Ishikawa (cell line): ENCODE measurements around the gene IL6R.

Experiments
- CEBPB ChIP-seq: IDR thresholded peaks from 2 replicates; pipeline ENCODE4 v1.6.1; 2012
- CREB1 ChIP-seq: IDR thresholded peaks from 2 replicates; pipeline ENCODE4 v1.6.1; 2012; ENCODE audit warnings: low read depth
- EGR1 ChIP-seq: IDR thresholded peaks from 2 replicates; pipeline ENCODE4 v1.6.1; 2012
- EP300 ChIP-seq: IDR thresholded peaks from 2 replicates; pipeline ENCODE4 v1.6.1; 2012; ENCODE audit warnings: borderline replicate concordance
- FOXM1 ChIP-seq: IDR thresholded peaks from 2 replicates; pipeline ENCODE4 v1.6.1; 2012; ENCODE audit warnings: low read depth, borderline replicate concordance
- MAX ChIP-seq: IDR thresholded peaks from 2 replicates; pipeline ENCODE4 v1.6.1; 2012
- NFIC ChIP-seq: IDR thresholded peaks from 2 replicates; pipeline ENCODE4 v1.6.1; 2012
- RAD21 ChIP-seq: IDR thresholded peaks from 2 replicates; pipeline ENCODE4 v1.6.1; 2012; ENCODE audit warnings: low read depth
- REST ChIP-seq: IDR thresholded peaks from 2 replicates; pipeline ENCODE4 v1.6.1; 2012; ENCODE audit warnings: low read depth, mild to moderate bottlenecking
- TAF1 ChIP-seq: IDR thresholded peaks from 2 replicates; pipeline ENCODE4 v1.6.1; 2012; ENCODE audit warnings: low read depth, mild to moderate bottlenecking
- TCF12 ChIP-seq: IDR thresholded peaks from 2 replicates; pipeline ENCODE4 v1.6.1; 2012; ENCODE audit warnings: low read depth
- TEAD4 ChIP-seq: IDR thresholded peaks from 2 replicates; pipeline ENCODE4 v1.6.1; 2012
- USF1 ChIP-seq: IDR thresholded peaks from 2 replicates; pipeline ENCODE4 v1.6.1; 2012
- YY1 ChIP-seq: IDR thresholded peaks from 2 replicates; pipeline ENCODE4 v1.6.1; 2012; ENCODE audit warnings: low read depth
- ZBTB7A ChIP-seq: IDR thresholded peaks from 2 replicates; pipeline ENCODE4 v1.6.1; 2012; ENCODE audit warnings: low read depth

The IL6R gene

GRCh38 chr1:154460695-154461260 is 55.6 kb downstream of the IL6R start:
- no peak for TF ChIP-seq NFIC
- no peak for TF ChIP-seq ZBTB7A
- TF ChIP-seq TCF12, result no peak

GRCh38 chr1:154463512-154463990 is 58.4 kb downstream of the IL6R start:
- TF ChIP-seq ZBTB7A (no peak), REST (no peak), USF1 (no peak), MAX (0 out of 2 replicates have a peak, but pooled peaks have one; percentile 19), TAF1 (no peak), TCF12 (no peak), FOXM1 (no peak)

- no peak for TF ChIP-seq EP300
- no peak for TF ChIP-seq EGR1
- no peak for TF ChIP-seq YY1
- TF ChIP-seq TAF1, result no peak
- no peak for TF ChIP-seq ZBTB7A
- TF ChIP-seq USF1, result no peak
- TF ChIP-seq NFIC, result no peak
Measured at GRCh38 chr1:154465621-154466195, 60.6 kb downstream of the IL6R start.

GRCh38 chr1:154466206-154466605 is 61.1 kb downstream of the IL6R start:
- TF ChIP-seq RAD21 (no peak), CREB1 (no peak), TEAD4 (no peak), MAX (no peak), YY1 (no peak), USF1 (no peak), EGR1 (no peak), REST (no peak), CEBPB (no peak), NFIC (no peak), TAF1 (no peak), TCF12 (no peak), ZBTB7A (no peak), FOXM1 (no peak), EP300 (no peak)

- no peak for TF ChIP-seq CREB1
- TF ChIP-seq EP300, result no peak
- TF ChIP-seq USF1, result no peak
- TF ChIP-seq REST, result no peak
- no peak for TF ChIP-seq FOXM1
- TF ChIP-seq YY1, result no peak
- TF ChIP-seq RAD21, result no peak
- no peak for TF ChIP-seq EGR1
Measured at GRCh38 chr1:154466921-154467417, 61.8 kb downstream of the IL6R start.
